IPS-18a (cell line): ENCODE results near the gene MGMT.

Source experiments
- H3K27ac ChIP-seq: one replicate; pipeline ENCODE4 v1.5.1; 2013; ENCODE audit warnings: low read length
- H3K27me3 ChIP-seq: one replicate; pipeline ENCODE4 v1.6.1; 2013; ENCODE audit warnings: mild to moderate bottlenecking, low read length; ENCODE audit not compliant: control insufficient read depth, insufficient read depth
- H3K36me3 ChIP-seq: one replicate; pipeline ENCODE4 v1.6.1; 2013; ENCODE audit warnings: low read depth, low read length; ENCODE audit not compliant: control insufficient read depth
- H3K4me1 ChIP-seq: one replicate; pipeline ENCODE4 v1.6.1; 2013; ENCODE audit warnings: low read depth, low read length; ENCODE audit not compliant: control insufficient read depth
- H3K4me3 ChIP-seq: one replicate; pipeline ENCODE4 v1.5.1; 2013; ENCODE audit warnings: low read length
- H3K9ac ChIP-seq: one replicate; pipeline ENCODE4 v1.6.1; 2013; ENCODE audit warnings: mild to moderate bottlenecking, low read length, moderate library complexity
- H3K9me3 ChIP-seq: one replicate; pipeline ENCODE4 v1.6.1; 2013; ENCODE audit warnings: low read depth, low read length; ENCODE audit not compliant: control insufficient read depth

Gene MGMT

DNA sequence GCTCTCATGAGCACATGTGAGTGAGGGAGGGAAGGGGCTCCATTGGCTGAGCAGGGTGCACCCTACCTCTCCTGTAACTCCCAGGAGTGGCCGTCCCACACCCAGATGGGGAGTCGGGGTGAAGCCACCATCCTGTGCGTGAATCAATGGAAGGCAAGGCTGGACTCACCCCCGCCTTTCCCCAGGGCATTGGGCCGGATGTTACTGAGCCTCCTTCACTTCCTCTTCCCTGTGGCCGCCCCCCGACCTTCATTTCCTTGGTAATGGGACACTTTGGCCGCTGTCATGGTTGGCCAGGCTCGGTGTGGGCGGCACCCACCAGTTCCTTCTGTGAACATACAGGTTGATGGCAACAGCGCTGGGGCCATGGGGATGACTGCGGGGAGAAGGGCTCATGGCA lies 209.0 kb downstream of the MGMT start:
- H3K9ac ChIP-seq = no peak overlapping the region
- no peaks in the 10 kb centered on the region for H3K4me1 ChIP-seq
- H3K9me3 ChIP-seq = peaks cover 1% of the 10 kb centered on the region
- no peaks in the 10 kb centered on the region for H3K36me3 ChIP-seq
- no peaks in the 10 kb centered on the region for H3K27me3 ChIP-seq
- H3K4me3 ChIP-seq = no peak overlapping the region
- no peak overlapping the region for H3K27ac ChIP-seq

DNA sequence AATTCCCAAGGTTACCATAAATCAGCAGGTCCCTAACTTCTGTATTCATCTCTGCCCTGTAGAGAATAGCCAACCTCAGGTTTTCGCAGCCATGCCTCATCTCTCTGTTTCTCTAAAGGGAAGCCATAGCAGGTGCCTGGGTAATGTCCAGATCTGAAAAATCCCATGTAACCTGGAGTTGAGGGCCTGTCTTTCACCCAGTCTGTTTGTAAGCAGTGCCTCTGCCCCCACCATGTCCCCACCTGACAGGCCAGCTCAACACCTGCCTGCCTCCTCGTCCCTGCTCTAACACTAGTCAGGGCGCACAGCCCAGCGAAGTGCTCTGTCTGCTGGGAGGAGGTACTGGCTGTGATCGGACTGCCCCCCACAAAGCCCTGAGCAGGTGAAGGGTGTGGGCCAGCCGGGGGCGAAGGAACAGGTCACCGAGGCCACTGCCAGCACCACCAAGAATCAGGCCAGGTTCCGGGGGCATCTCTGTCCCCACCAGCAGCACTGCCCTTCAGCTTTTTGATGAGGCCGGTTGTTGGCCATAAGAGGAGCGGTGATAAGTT lies 210.4 kb downstream of the MGMT start:
- no peaks in the 10 kb centered on the region for H3K36me3 ChIP-seq

DNA sequence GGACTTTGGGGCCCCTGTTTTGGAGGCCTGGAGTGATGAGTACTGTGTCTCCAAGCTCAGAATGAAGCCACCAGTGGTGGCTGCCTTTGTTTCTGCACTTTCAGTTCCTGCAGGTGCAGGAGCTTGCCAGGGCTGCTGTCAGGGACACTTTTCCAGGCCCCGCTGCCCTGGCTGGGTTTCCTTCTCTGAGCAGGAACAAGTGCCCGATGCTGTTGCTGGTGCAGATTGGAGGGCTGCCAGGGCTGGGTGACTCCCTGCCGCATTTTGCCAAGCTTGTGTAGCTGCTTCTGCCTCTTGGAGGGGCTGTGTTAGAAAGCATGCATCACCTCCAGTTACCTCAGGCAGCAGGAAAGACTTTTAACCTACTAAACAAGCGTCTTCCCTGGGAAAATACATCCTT lies 211.1 kb downstream of the MGMT start:
- Histone ChIP-seq H3K27me3 (no peaks in the 10 kb centered on the region), H3K4me1 (no peaks in the 10 kb centered on the region), H3K9ac (no peak overlapping the region), H3K4me3 (no peak overlapping the region), H3K36me3 (no peaks in the 10 kb centered on the region), H3K27ac (no peak overlapping the region), H3K9me3 (no peaks in the 10 kb centered on the region)

More for the DNA sequence above, 210.4 kb downstream of the MGMT start:
- no peaks in the 10 kb centered on the region for H3K27me3 ChIP-seq
- no peak overlapping the region for H3K9ac ChIP-seq
- H3K4me1 ChIP-seq = no peaks in the 10 kb centered on the region
- H3K9me3 ChIP-seq = no peaks in the 10 kb centered on the region
- H3K27ac ChIP-seq = no peak overlapping the region
- no peak overlapping the region for H3K4me3 ChIP-seq

DNA sequence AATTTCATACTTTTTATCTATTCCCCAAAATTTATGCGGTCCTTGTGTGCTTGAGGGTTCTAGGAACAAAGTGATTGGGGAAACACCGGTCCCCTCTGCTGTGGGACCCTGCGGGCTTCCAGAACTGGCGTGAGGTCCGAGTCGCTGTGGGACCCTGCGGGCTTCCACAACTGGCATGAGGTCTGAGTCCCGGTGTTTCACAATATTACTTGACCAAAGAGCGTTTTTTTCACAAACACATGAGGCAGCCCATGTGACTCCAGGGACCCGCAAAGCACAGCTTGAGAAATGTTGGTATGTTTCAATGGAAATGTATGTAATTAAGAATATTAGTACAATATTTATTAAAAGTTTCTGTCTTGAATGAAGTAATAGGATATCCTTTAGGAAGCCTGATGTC lies 212.2 kb downstream of the MGMT start:
- no peak overlapping the region for H3K4me3 ChIP-seq
- no peak overlapping the region for H3K9ac ChIP-seq
- no peaks in the 10 kb centered on the region for H3K9me3 ChIP-seq
- no peak overlapping the region for H3K27ac ChIP-seq
- no peaks in the 10 kb centered on the region for H3K36me3 ChIP-seq
- H3K4me1 ChIP-seq = no peaks in the 10 kb centered on the region
- H3K27me3 ChIP-seq = no peaks in the 10 kb centered on the region

DNA sequence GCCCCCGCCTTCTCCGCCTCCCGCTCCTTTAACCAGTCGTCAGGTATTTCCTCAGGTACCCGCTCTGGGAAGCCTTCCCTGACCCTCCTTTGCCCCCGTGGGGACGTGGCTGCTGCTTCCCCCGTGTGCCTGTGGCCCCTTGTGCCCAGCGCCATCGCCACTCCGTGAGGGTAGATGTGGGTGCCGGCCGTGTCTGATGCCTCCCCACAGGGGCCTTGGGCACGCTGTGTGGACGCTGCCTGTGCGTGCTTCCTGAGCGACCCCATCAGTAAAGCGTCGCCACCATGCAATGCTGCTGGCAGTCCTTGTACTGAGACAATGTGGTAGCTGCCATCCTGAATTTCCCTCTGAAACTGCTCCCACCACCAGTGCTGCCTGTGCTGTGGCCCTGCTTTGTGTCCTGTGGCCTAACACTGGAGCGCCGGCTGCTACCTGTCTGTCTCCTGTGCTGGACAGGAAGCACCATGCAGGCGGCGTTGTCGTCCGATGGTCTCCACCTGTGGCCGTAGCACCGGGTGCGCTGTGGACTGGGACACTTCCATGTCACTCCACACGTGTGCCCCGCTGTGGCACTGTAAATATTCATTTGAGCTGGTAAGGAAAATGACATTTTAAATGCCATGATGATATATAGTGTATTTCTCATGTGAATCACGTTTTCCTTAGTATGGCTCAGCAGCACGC lies 213.8 kb downstream of the MGMT start:
- no peaks in the 10 kb centered on the region for H3K9me3 ChIP-seq
- H3K9ac ChIP-seq = no peak overlapping the region
- H3K27ac ChIP-seq = no peak overlapping the region
- no peaks in the 10 kb centered on the region for H3K27me3 ChIP-seq
- no peaks in the 10 kb centered on the region for H3K4me1 ChIP-seq
- H3K4me3 ChIP-seq = no peak overlapping the region
- H3K36me3 ChIP-seq = no peaks in the 10 kb centered on the region

DNA sequence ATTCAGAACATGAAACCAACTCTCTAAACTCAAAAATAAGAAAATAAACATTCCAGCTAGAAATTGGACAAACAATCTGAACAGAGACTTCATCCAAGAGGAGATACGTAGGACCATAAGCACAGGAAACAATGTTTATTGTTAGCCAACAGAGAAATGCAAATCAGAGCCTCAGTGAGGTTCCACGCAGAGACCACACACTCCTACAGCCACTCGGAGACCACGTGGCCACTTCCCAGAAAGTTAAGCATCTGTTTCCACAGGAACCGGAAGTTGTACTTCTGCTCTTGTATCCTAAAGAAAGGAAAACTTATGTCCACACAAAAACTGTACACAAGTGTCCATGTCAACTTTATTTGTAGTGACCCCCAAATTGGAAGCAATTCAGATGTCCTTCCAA lies 214.8 kb downstream of the MGMT start:
- Histone ChIP-seq H3K9me3 (no peaks in the 10 kb centered on the region), H3K4me1 (no peaks in the 10 kb centered on the region), H3K36me3 (no peaks in the 10 kb centered on the region), H3K27me3 (no peaks in the 10 kb centered on the region), H3K27ac (no peak overlapping the region), H3K4me3 (no peak overlapping the region), H3K9ac (no peak overlapping the region)

DNA sequence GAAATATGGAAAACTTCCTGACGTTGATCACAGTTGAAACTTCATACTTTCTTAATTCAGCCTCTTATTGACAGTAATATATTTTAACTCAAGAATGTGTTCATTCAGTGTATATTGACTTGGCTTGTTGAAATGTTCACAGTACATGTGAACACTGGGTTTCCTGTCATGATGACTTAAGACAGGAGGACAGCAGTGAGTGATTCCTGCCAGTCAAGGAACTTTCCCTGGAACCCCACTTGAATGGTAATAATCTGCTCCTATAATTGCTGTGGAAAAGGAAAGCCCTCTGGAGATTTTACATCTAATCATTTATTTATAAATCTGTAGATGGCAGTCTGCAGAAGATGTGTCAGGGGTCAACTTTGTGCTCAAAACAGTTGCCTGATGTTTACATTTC lies 216.5 kb downstream of the MGMT start:
- no peak overlapping the region for H3K27ac ChIP-seq
- H3K9me3 ChIP-seq = no peaks in the 10 kb centered on the region
- H3K27me3 ChIP-seq = no peaks in the 10 kb centered on the region
- no peak overlapping the region for H3K9ac ChIP-seq
- no peaks in the 10 kb centered on the region for H3K4me1 ChIP-seq
- no peaks in the 10 kb centered on the region for H3K36me3 ChIP-seq
- H3K4me3 ChIP-seq = no peak overlapping the region

DNA sequence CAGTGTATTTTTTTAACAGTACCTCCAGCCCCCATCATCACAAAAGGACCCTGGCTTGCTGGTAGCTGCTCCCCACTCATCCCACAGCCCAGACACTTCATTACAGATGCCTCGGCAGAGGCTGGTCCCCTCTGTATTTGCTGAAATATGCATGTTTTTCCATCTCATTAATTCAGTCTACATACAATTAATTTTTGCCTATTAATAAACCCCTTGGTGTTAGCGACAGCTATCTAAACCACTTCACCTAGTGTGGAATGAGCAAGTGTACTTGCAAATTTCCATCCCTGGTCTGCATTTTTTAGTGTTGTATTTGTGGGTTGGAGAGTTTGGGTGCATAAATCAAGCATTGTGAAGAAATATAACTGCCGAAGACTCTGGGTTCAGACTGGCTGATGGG lies 216.9 kb downstream of the MGMT start:
- no peaks in the 10 kb centered on the region for H3K27me3 ChIP-seq
- H3K9me3 ChIP-seq = no peaks in the 10 kb centered on the region
- no peak overlapping the region for H3K27ac ChIP-seq
- H3K9ac ChIP-seq = no peak overlapping the region
- H3K4me3 ChIP-seq = no peak overlapping the region
- no peaks in the 10 kb centered on the region for H3K4me1 ChIP-seq
- no peaks in the 10 kb centered on the region for H3K36me3 ChIP-seq

DNA sequence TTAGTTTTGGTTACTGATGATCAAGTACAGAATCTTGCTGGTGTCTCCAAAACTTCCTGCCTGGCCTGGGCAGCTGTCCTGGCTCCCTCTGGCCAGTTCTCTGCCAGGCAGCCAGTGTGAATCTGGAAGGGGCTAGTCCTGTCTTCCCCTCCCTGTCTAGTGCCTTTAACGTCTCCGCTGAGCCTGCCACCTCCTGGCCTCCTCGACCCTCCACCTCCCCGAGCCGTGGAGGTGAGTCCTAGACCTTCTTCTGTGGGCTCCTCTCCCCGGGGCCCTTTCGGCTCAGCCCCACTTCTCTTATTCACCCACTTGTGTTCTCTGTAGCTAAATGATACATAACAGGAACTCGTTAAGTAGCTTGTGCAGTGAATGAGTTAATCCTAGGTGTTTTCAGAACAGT lies 218.2 kb downstream of the MGMT start:
- Histone ChIP-seq H3K27me3 (no peaks in the 10 kb centered on the region), H3K9me3 (no peaks in the 10 kb centered on the region), H3K4me3 (no peak overlapping the region), H3K4me1 (no peaks in the 10 kb centered on the region), H3K36me3 (no peaks in the 10 kb centered on the region), H3K27ac (no peak overlapping the region), H3K9ac (no peak overlapping the region)

DNA sequence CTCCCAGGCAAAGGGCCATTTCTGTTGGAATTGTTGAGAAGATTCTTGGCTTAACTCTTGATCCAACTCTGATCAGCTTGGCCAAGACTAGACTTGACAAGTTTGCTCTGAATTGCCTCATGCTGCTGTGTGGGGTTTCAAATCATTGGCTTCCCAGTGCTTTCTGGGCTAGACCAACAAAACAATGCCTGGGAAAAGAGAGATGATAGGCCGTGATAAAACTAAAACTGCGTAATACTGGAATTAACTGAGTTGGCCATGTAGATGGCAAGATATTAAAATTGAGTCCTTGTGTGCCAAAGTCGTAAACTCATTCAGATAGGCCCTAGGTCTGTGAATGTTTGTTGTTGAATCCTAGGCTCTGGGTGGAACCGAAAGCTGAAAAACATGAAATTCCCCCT lies 222.6 kb downstream of the MGMT start:
- H3K27me3 ChIP-seq = no peaks in the 10 kb centered on the region
- H3K9me3 ChIP-seq = no peaks in the 10 kb centered on the region
- H3K36me3 ChIP-seq = no peaks in the 10 kb centered on the region
- H3K9ac ChIP-seq = no peak overlapping the region
- no peak overlapping the region for H3K27ac ChIP-seq
- H3K4me3 ChIP-seq = no peak overlapping the region
- peaks cover 3% of the 10 kb centered on the region for H3K4me1 ChIP-seq

DNA sequence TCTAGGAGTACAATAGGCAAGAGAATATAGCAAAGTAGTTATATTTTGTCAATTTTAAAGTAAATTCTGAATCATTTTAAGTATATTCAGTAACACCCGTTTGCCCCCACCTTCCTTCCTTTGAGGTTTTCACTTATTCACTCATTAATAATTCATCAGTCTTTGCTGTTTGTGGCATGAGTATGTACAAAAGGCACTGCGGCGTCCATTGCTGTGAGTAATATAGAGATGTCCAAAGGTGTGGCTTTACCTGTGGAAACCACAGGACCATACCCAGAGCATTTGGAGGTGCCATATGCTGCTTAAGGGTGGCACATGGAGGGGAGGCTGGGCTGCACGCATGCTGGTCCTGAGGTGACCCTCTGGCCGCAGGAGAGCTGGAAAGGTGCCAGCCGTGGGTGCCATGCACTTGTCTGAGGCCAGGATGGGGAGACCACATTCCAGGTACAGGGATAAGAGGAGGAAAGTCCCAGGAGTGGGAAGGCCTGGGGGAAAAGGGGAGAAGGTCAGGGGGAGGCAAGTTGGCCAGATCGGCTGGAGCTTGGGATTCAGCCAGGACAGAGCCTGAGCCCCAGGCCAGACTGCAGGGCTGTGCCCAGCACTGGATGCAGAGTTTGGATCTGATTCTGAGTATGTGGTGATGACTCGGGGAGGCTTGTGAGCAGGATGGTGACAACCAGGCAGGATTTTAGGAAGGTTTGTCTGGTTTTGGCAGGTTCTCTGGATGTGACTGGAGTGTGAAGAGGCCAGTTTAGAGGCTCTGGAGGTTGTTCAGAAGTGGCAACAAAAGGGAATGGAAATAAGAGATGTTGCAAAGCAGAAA lies 223.4 kb downstream of the MGMT start:
- Histone ChIP-seq H3K9me3 (no peaks in the 10 kb centered on the region), H3K4me3 (no peak overlapping the region), H3K36me3 (no peaks in the 10 kb centered on the region), H3K4me1 (peaks cover 3% of the 10 kb centered on the region), H3K27ac (no peak overlapping the region), H3K27me3 (no peaks in the 10 kb centered on the region), H3K9ac (no peak overlapping the region)

DNA sequence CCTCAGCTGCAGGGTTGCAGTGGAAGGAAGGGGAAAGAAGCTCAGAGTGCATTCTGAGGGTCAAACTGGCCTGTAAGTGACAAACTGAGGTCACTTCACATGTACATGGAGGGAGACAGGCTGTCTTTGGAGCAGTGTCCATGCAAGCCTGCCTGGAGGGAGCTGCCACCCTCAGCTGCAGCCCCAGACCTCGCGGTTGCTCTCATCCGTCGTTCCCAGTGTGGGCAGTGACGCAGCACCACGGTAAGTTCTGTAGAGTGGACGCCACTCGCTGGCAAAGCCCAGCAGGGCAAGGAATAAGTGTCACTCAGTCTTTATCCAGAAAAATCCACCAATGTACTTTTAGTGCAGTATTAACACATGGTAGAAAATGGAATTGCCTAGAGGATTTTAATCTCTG lies 225.7 kb downstream of the MGMT start:
- Histone ChIP-seq H3K4me3 (no peak overlapping the region), H3K27ac (no peak overlapping the region), H3K9ac (no peak overlapping the region), H3K9me3 (no peaks in the 10 kb centered on the region), H3K4me1 (peaks cover 3% of the 10 kb centered on the region), H3K36me3 (no peaks in the 10 kb centered on the region), H3K27me3 (no peaks in the 10 kb centered on the region)
